SK-N-SH treated with all-trans-retinoic acid at 6 μM for 48 hours (cell line): ENCODE results near the gene ADAM17.

Experiments used
- ATAC-seq: fragments of 200-7000 bp; cut with Tn5 transposase; 3 replicates; pipeline ENCODE4 v1.9.1; 2020; ENCODE audit warnings: mild to moderate bottlenecking, moderate library complexity
- ARNTL ChIP-seq: fragments of 450-650 bp; formaldehyde crosslinking; IDR thresholded peaks from 2 replicates; pipeline ENCODE4 v1.5.0; 2020; ENCODE audit warnings: low read depth, mild to moderate bottlenecking, moderate library complexity, borderline replicate concordance
- BACH2 ChIP-seq: fragments of 250-450 bp; sonication (Bioruptor Pico); IDR thresholded peaks from 2 replicates; pipeline ENCODE4 v1.9.0; 2021; ENCODE audit warnings: mild to moderate bottlenecking, borderline replicate concordance
- CSDC2 ChIP-seq: fragments of 250-450 bp; sonication (Bioruptor Pico); IDR thresholded peaks from 2 replicates; pipeline ENCODE4 v1.5.0; 2020; ENCODE audit warnings: mild to moderate bottlenecking, moderate library complexity
- ESRRG ChIP-seq: fragments of 250-450 bp; sonication (Bioruptor Pico); IDR thresholded peaks from 2 replicates; pipeline ENCODE4 v1.6.1; 2021; ENCODE audit warnings: mild to moderate bottlenecking
- GLIS3 ChIP-seq: fragments of 250-450 bp; sonication (Bioruptor Pico); IDR thresholded peaks from 2 replicates; pipeline ENCODE4 v1.5.0; 2020; ENCODE audit warnings: mild to moderate bottlenecking, moderate library complexity
- ISL1 ChIP-seq: fragments of 250-450 bp; sonication (Bioruptor Pico); IDR thresholded peaks from 2 replicates; pipeline ENCODE4 v2.1.2; 2022; ENCODE audit warnings: mild to moderate bottlenecking, moderate library complexity
- OSR1 ChIP-seq: fragments of 250-450 bp; sonication (Bioruptor Pico); IDR thresholded peaks from 2 replicates; pipeline ENCODE4 v1.8.0; 2022; ENCODE audit warnings: moderate library complexity, mild to moderate bottlenecking, inconsistent platforms
- PPARA ChIP-seq: fragments of 250-450 bp; sonication (Bioruptor Pico); IDR thresholded peaks from 2 replicates; pipeline ENCODE4 v1.5.0; 2020; ENCODE audit warnings: mild to moderate bottlenecking, borderline replicate concordance
- RARB ChIP-seq: fragments of 250-450 bp; sonication (Bioruptor Pico); IDR thresholded peaks from 2 replicates; pipeline ENCODE4 v1.8.0; 2021; ENCODE audit warnings: mild to moderate bottlenecking, moderate library complexity
- TCF4 ChIP-seq: fragments of 250-450 bp; sonication (Bioruptor Pico); IDR thresholded peaks from 2 replicates; pipeline ENCODE4 v1.8.0; 2021; ENCODE audit warnings: mild to moderate bottlenecking, moderate library complexity, borderline replicate concordance
- TOX ChIP-seq: fragments of 250-450 bp; sonication (Bioruptor Pico); IDR thresholded peaks from 2 replicates; pipeline ENCODE4 v1.8.0; 2021; ENCODE audit warnings: mild to moderate bottlenecking, moderate library complexity, borderline replicate concordance
- ZC3H10 ChIP-seq: fragments of 250-450 bp; sonication (Bioruptor Pico); IDR thresholded peaks from 2 replicates; pipeline ENCODE4 v1.5.1; 2021; ENCODE audit warnings: mild to moderate bottlenecking, moderate library complexity
- ZFP3 ChIP-seq: fragments of 250-450 bp; sonication (Bioruptor Pico); IDR thresholded peaks from 2 replicates; pipeline ENCODE4 v1.5.0; 2020; ENCODE audit warnings: mild to moderate bottlenecking, moderate library complexity
- ZFP30 ChIP-seq: fragments of 450-650 bp; formaldehyde crosslinking; IDR thresholded peaks from 2 replicates; pipeline ENCODE4 v1.5.0; 2022; ENCODE audit warnings: mild to moderate bottlenecking, moderate library complexity
- ZNF70 ChIP-seq: fragments of 450-650 bp; formaldehyde crosslinking; IDR thresholded peaks from 2 replicates; pipeline ENCODE4 v1.5.0; 2020; ENCODE audit warnings: mild to moderate bottlenecking, moderate library complexity
- ZNF8 ChIP-seq: fragments of 450-650 bp; formaldehyde crosslinking; IDR thresholded peaks from 2 replicates; pipeline ENCODE4 v1.5.0; 2020; ENCODE audit warnings: mild to moderate bottlenecking, moderate library complexity
- TF ChIP-seq, protein P1 (sequence below): fragments of 250-450 bp; sonication (Bioruptor Pico); IDR thresholded peaks from 2 replicates; pipeline ENCODE4 v1.5.0; 2020; ENCODE audit warnings: mild to moderate bottlenecking, moderate library complexity
- TF ChIP-seq, protein P2 (sequence below): fragments of 250-450 bp; sonication (Bioruptor Pico); IDR thresholded peaks from 2 replicates; pipeline ENCODE4 v1.8.0; 2020; ENCODE audit warnings: mild to moderate bottlenecking, moderate library complexity, borderline replicate concordance
- TF ChIP-seq, protein P3 (sequence below): fragments of 250-450 bp; sonication (Bioruptor Pico); IDR thresholded peaks from 2 replicates; pipeline ENCODE4 v1.8.0; 2021; ENCODE audit warnings: low read depth, mild to moderate bottlenecking, moderate library complexity, borderline replicate concordance
- TF ChIP-seq, protein P4 (sequence below): fragments of 250-450 bp; sonication (Bioruptor Pico); IDR thresholded peaks from 2 replicates; pipeline ENCODE4 v1.5.1; 2021; ENCODE audit warnings: mild to moderate bottlenecking, moderate library complexity
- TF ChIP-seq, protein P5 (sequence below): fragments of 250-450 bp; sonication (Bioruptor Pico); IDR thresholded peaks from 2 replicates; pipeline ENCODE4 v1.5.1; 2020; ENCODE audit warnings: low read depth, mild to moderate bottlenecking, moderate library complexity

ADAM17 gene

DNA sequence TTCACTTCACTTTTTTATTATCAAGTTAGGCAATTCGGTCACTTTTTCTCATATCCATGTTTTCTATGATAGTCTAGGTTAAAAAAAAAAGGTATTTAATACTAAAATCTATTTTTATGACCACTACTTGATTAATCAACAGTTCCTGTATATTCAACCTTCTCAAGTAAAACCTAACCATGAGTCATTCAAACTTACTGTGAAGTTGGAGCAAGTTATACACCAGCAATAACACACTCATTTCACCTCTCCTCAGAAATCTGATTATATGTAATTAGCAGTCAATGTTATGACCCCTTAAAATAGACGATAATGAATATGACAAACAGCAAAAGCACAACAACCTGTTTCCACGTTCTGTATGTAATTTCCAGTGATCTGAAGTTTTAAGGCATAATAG is 35.0 kb upstream of the ADAM17 start (continued):
- no peak for TF ChIP-seq PPARA (CRISPR knock-in tag)
- TF ChIP-seq ESRRG (CRISPR knock-in tag) = no peak
- no peak for TF ChIP-seq ZC3H10
- TF ChIP-seq ZFP3 = no peak
- no peak for TF ChIP-seq ISL1 (CRISPR knock-in tag)

DNA sequence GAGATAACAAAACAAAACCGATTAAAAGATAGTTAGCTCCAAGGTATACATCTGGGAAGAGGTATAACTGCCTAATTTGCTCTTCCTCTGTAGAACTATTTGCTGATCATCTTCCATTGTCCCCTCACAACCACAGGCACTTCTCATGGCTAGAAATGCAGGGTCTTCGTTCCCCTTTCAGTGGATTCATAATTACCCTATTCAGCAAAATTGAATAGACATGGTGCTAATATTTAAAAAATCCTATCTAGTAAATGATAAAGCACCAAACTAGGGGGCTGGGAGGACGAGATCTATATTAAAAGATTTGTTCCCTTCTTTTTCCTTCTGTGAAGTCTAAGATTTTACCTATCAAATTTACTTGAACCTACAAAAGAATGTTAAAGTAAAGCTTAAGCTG is 30.8 kb upstream of the ADAM17 start:
- TF ChIP-seq, protein P1, sequence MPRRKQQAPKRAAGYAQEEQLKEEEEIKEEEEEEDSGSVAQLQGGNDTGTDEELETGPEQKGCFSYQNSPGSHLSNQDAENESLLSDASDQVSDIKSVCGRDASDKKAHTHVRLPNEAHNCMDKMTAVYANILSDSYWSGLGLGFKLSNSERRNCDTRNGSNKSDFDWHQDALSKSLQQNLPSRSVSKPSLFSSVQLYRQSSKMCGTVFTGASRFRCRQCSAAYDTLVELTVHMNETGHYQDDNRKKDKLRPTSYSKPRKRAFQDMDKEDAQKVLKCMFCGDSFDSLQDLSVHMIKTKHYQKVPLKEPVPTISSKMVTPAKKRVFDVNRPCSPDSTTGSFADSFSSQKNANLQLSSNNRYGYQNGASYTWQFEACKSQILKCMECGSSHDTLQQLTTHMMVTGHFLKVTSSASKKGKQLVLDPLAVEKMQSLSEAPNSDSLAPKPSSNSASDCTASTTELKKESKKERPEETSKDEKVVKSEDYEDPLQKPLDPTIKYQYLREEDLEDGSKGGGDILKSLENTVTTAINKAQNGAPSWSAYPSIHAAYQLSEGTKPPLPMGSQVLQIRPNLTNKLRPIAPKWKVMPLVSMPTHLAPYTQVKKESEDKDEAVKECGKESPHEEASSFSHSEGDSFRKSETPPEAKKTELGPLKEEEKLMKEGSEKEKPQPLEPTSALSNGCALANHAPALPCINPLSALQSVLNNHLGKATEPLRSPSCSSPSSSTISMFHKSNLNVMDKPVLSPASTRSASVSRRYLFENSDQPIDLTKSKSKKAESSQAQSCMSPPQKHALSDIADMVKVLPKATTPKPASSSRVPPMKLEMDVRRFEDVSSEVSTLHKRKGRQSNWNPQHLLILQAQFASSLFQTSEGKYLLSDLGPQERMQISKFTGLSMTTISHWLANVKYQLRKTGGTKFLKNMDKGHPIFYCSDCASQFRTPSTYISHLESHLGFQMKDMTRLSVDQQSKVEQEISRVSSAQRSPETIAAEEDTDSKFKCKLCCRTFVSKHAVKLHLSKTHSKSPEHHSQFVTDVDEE (CRISPR knock-in tag) = no peak
- TF ChIP-seq PPARA (CRISPR knock-in tag) (no peak), ZNF70 (CRISPR knock-in tag) (no peak), TCF4 (no peak), OSR1 (no peak), ESRRG (CRISPR knock-in tag) (no peak), ISL1 (CRISPR knock-in tag) (no peak), GLIS3 (no peak), ARNTL (CRISPR knock-in tag) (no peak), CSDC2 (no peak), ZFP30 (CRISPR knock-in tag) (no peak), TOX (CRISPR knock-in tag) (no peak), ZNF8 (CRISPR knock-in tag) (no peak), RARB (CRISPR knock-in tag) (no peak)
- TF ChIP-seq, protein P2, sequence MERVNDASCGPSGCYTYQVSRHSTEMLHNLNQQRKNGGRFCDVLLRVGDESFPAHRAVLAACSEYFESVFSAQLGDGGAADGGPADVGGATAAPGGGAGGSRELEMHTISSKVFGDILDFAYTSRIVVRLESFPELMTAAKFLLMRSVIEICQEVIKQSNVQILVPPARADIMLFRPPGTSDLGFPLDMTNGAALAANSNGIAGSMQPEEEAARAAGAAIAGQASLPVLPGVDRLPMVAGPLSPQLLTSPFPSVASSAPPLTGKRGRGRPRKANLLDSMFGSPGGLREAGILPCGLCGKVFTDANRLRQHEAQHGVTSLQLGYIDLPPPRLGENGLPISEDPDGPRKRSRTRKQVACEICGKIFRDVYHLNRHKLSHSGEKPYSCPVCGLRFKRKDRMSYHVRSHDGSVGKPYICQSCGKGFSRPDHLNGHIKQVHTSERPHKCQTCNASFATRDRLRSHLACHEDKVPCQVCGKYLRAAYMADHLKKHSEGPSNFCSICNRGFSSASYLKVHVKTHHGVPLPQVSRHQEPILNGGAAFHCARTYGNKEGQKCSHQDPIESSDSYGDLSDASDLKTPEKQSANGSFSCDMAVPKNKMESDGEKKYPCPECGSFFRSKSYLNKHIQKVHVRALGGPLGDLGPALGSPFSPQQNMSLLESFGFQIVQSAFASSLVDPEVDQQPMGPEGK (CRISPR knock-in tag) = no peak
- TF ChIP-seq, protein P3, sequence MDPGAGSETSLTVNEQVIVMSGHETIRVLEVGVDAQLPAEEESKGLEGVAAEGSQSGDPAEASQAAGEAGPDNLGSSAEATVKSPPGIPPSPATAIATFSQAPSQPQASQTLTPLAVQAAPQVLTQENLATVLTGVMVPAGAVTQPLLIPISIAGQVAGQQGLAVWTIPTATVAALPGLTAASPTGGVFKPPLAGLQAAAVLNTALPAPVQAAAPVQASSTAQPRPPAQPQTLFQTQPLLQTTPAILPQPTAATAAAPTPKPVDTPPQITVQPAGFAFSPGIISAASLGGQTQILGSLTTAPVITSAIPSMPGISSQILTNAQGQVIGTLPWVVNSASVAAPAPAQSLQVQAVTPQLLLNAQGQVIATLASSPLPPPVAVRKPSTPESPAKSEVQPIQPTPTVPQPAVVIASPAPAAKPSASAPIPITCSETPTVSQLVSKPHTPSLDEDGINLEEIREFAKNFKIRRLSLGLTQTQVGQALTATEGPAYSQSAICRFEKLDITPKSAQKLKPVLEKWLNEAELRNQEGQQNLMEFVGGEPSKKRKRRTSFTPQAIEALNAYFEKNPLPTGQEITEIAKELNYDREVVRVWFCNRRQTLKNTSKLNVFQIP (CRISPR knock-in tag) = no peak
- TF ChIP-seq, protein P4, sequence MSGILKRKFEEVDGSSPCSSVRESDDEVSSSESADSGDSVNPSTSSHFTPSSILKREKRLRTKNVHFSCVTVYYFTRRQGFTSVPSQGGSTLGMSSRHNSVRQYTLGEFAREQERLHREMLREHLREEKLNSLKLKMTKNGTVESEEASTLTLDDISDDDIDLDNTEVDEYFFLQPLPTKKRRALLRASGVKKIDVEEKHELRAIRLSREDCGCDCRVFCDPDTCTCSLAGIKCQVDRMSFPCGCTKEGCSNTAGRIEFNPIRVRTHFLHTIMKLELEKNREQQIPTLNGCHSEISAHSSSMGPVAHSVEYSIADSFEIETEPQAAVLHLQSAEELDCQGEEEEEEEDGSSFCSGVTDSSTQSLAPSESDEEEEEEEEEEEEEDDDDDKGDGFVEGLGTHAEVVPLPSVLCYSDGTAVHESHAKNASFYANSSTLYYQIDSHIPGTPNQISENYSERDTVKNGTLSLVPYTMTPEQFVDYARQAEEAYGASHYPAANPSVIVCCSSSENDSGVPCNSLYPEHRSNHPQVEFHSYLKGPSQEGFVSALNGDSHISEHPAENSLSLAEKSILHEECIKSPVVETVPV (CRISPR knock-in tag) = no peak
- TF ChIP-seq, protein P5, sequence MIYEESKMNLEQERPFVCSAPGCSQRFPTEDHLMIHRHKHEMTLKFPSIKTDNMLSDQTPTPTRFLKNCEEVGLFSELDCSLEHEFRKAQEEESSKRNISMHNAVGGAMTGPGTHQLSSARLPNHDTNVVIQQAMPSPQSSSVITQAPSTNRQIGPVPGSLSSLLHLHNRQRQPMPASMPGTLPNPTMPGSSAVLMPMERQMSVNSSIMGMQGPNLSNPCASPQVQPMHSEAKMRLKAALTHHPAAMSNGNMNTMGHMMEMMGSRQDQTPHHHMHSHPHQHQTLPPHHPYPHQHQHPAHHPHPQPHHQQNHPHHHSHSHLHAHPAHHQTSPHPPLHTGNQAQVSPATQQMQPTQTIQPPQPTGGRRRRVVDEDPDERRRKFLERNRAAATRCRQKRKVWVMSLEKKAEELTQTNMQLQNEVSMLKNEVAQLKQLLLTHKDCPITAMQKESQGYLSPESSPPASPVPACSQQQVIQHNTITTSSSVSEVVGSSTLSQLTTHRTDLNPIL (CRISPR knock-in tag) = no peak
- TF ChIP-seq, all 23 proteins: peak for 0

DNA sequence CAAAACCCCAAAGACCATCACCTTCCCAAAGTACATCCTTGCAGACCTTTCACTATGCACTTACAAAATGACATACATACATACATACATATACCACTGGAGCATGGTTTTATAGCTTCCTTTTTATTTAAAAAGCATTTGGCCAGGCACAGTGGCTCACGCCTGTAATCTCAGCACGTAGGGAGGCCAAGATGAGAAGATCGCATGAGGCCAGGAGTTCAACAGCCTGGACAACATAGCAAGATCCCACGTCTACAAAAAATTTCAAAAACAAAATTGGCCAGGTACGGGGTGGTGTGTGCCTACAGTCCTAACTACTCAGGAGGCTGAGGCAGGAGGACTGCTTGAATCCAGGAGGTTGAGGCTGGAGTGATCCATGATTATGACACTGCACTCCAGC is 29.9 kb upstream of the ADAM17 start:
- ATAC-seq = no peak
- TF ChIP-seq, protein P5 (CRISPR knock-in tag) = no peak
- TF ChIP-seq ZC3H10 (no peak), ARNTL (CRISPR knock-in tag) (no peak), PPARA (CRISPR knock-in tag) (no peak), ZFP30 (CRISPR knock-in tag) (no peak), BACH2 (no peak)
- TF ChIP-seq, protein P1 (CRISPR knock-in tag) = no peak
- TF ChIP-seq, protein P3 (CRISPR knock-in tag) = no peak

More for the DNA sequence above, 30.8 kb upstream of the ADAM17 start:
- ATAC-seq = no peak
